DOHH2 (cell line): ENCODE results near the gene ABTB2.

ENCODE experiments used
- H3F3A ChIP-seq: fragments of 200-600 bp; sonication (generic), shearing (Covaris generic); 2 replicates; pipeline ENCODE4 v1.6.0; 2016; ENCODE audit warnings: antibody characterized with exemption, mild to moderate bottlenecking; ENCODE audit not compliant: control insufficient read depth, insufficient read depth
- H3K27ac ChIP-seq: fragments of 200-600 bp; sonication (generic); 2 replicates; pipeline ENCODE4 v1.5.1; 2014; ENCODE audit warnings: low read depth, mild to moderate bottlenecking, low read length, moderate library complexity
- H3K27me3 ChIP-seq: fragments of 200-600 bp; sonication (generic); 2 replicates; pipeline ENCODE4 v1.6.1; 2014; ENCODE audit warnings: mild to moderate bottlenecking, low read length, mixed read lengths; ENCODE audit not compliant: control insufficient read depth
- H3K36me3 ChIP-seq: fragments of 200-600 bp; sonication (generic); 2 replicates; pipeline ENCODE4 v1.6.1; 2014; ENCODE audit warnings: mild to moderate bottlenecking, low read length, moderate library complexity, mixed read lengths; ENCODE audit not compliant: control insufficient read depth
- H3K4me1 ChIP-seq: fragments of 200-600 bp; sonication (generic); 2 replicates; pipeline ENCODE4 v1.6.1; 2014; ENCODE audit warnings: mild to moderate bottlenecking, low read length, mixed read lengths; ENCODE audit not compliant: control insufficient read depth
- H3K4me2 ChIP-seq: fragments of 200-600 bp; sonication (generic); 2 replicates; pipeline ENCODE4 v1.6.0; 2014; ENCODE audit warnings: mild to moderate bottlenecking, low read length, moderate library complexity
- H3K4me3 ChIP-seq: fragments of 200-600 bp; sonication (generic); 2 replicates; pipeline ENCODE4 v1.5.1; 2014; ENCODE audit warnings: mild to moderate bottlenecking, low read length, mixed read lengths
- H3K79me2 ChIP-seq: fragments of 200-600 bp; sonication (generic); 2 replicates; pipeline ENCODE4 v1.6.1; 2014; ENCODE audit warnings: mild to moderate bottlenecking, low read length, mixed read lengths; ENCODE audit not compliant: control insufficient read depth
- H3K9me2 ChIP-seq: fragments of 200-600 bp; sonication (generic); replicated peaks from 2 replicates; pipeline ENCODE4 v1.6.1; 2014; ENCODE audit warnings: mild to moderate bottlenecking, low read length, mixed read lengths; ENCODE audit not compliant: control insufficient read depth
- H3K9me3 ChIP-seq: fragments of 200-600 bp; sonication (generic); 2 replicates; pipeline ENCODE4 v1.6.1; 2014; ENCODE audit warnings: antibody characterized with exemption, low read length, mixed read lengths; ENCODE audit not compliant: control insufficient read depth, insufficient read depth
- H4K20me1 ChIP-seq: fragments of 200-600 bp; sonication (generic); 2 replicates; pipeline ENCODE4 v1.6.0; 2014; ENCODE audit warnings: low read depth, mild to moderate bottlenecking, antibody characterized with exemption, low read length, moderate library complexity; ENCODE audit not compliant: control insufficient read depth, insufficient read depth
- CTCF ChIP-seq: fragments of 200-600 bp; sonication (generic); IDR thresholded peaks from one replicate; pipeline ENCODE4 v1.5.1; 2014; ENCODE audit warnings: antibody characterized with exemption, mild to moderate bottlenecking, low read depth, low read length; ENCODE audit not compliant: poor library complexity, severe bottlenecking
- EZH2phosphoT487 ChIP-seq: fragments of 200-600 bp; sonication (generic); IDR thresholded peaks from 2 replicates; pipeline ENCODE4 v1.6.1; 2017; ENCODE audit warnings: borderline replicate concordance, mild to moderate bottlenecking, antibody characterized with exemption, low read length, moderate library complexity, mixed read lengths

ABTB2 gene

GRCh38 chr11:34397811-34398210, 40.0 kb upstream of the ABTB2 start:
- H3F3A ChIP-seq, result no peaks in the 10 kb centered on the region
- no peaks in the 10 kb centered on the region for H4K20me1 ChIP-seq
- H3K4me2 ChIP-seq, result no peak overlapping the region
- H3K9me3 ChIP-seq, result no peaks in the 10 kb centered on the region
- H3K27ac ChIP-seq, result no peak overlapping the region
- no peaks in the 10 kb centered on the region for H3K4me1 ChIP-seq
- H3K4me3 ChIP-seq, result no peak overlapping the region
- no peak for TF ChIP-seq EZH2phosphoT487
- no peak for TF ChIP-seq CTCF
- no peaks in the 10 kb centered on the region for H3K79me2 ChIP-seq
- H3K27me3 ChIP-seq, result peaks cover 2% of the 10 kb centered on the region; the same call in 1 of the 2 replicates
- no peaks in the 10 kb centered on the region for H3K36me3 ChIP-seq
- H3K9me2 ChIP-seq, result no peaks in the 10 kb centered on the region

- Histone ChIP-seq H3K4me1 (no peaks in the 10 kb centered on the region), H3K27me3 (peaks cover 2% of the 10 kb centered on the region; the same call in 1 of the 2 replicates), H3K36me3 (no peaks in the 10 kb centered on the region), H3K4me2 (no peak overlapping the region), H3K4me3 (no peak overlapping the region), H3K9me3 (no peaks in the 10 kb centered on the region), H3K27ac (no peak overlapping the region), H3F3A (no peaks in the 10 kb centered on the region), H4K20me1 (no peaks in the 10 kb centered on the region), H3K79me2 (no peaks in the 10 kb centered on the region), H3K9me2 (no peaks in the 10 kb centered on the region)
- TF ChIP-seq EZH2phosphoT487 (no peak), CTCF (no peak)
These were observed 39.3 kb upstream of the ABTB2 start for GRCh38 chr11:34397120-34397519.

GRCh38 chr11:34395916-34396550, 38.2 kb upstream of the ABTB2 start:
- Histone ChIP-seq H3F3A (no peaks in the 10 kb centered on the region), H3K4me3 (no peak overlapping the region), H3K4me1 (no peaks in the 10 kb centered on the region), H3K36me3 (no peaks in the 10 kb centered on the region), H3K27ac (no peak overlapping the region), H3K9me3 (no peaks in the 10 kb centered on the region), H3K4me2 (no peak overlapping the region), H3K79me2 (no peaks in the 10 kb centered on the region), H3K27me3 (peaks cover 2% of the 10 kb centered on the region; the same call in 1 of the 2 replicates), H3K9me2 (no peaks in the 10 kb centered on the region), H4K20me1 (no peaks in the 10 kb centered on the region)
- TF ChIP-seq EZH2phosphoT487 (no peak), CTCF (no peak)
